ENCODE results near the gene UVRAG.
"Not testable (repeated sequence)": the region's sequence is repeated elsewhere in the genome, so short reads cannot be mapped to it uniquely, and the experiment has no call there.

The UVRAG gene

GRCh38 chr11:76076749-76077148, 261.7 kb downstream of the UVRAG start:
- in situ Hi-C loops (cut with MboI; ENCODE audit: low sequenced_read_pairs, unreplicated experiment): no loop called here
- no peak for TF ChIP-seq CTCF (IDR thresholded peaks at IDR 0.05; ENCODE audit: borderline replicate concordance, control extremely low read depth, extremely low read depth, insufficient read depth, missing control alignments)
- no peak for DNase-seq (ENCODE audit: low spot score)

GRCh38 chr11:76077575-76078150, 262.7 kb downstream of the UVRAG start:
- no peak for DNase-seq (ENCODE audit: low spot score)
- no peak for TF ChIP-seq CTCF (IDR thresholded peaks at IDR 0.05; ENCODE audit: borderline replicate concordance, control extremely low read depth, extremely low read depth, insufficient read depth, missing control alignments)
- in situ Hi-C loops (cut with MboI; ENCODE audit: low sequenced_read_pairs, unreplicated experiment): no loop called here

GRCh38 chr11:76081084-76081483, 266.1 kb downstream of the UVRAG start:
- DNase-seq (ENCODE audit: low spot score); in situ Hi-C loops (cut with MboI; ENCODE audit: low sequenced_read_pairs, unreplicated experiment): not testable (repeated sequence)

- no peak for DNase-seq (ENCODE audit: low spot score)
- in situ Hi-C loops (cut with MboI; ENCODE audit: low sequenced_read_pairs, unreplicated experiment): no loop called here
- no peak for TF ChIP-seq CTCF (IDR thresholded peaks at IDR 0.05; ENCODE audit: borderline replicate concordance, control extremely low read depth, extremely low read depth, insufficient read depth, missing control alignments)
Measured at GRCh38 chr11:76083563-76084451, 268.8 kb downstream of the UVRAG start.

- DNase-seq (ENCODE audit: low spot score): no peak
- no peak for TF ChIP-seq CTCF (IDR thresholded peaks at IDR 0.05; ENCODE audit: borderline replicate concordance, control extremely low read depth, extremely low read depth, insufficient read depth, missing control alignments)
- in situ Hi-C loops (cut with MboI; ENCODE audit: low sequenced_read_pairs, unreplicated experiment): no loop called here
Measured at GRCh38 chr11:76085270-76085669, 270.3 kb downstream of the UVRAG start.

- TF ChIP-seq CTCF (IDR thresholded peaks at IDR 0.05; ENCODE audit: borderline replicate concordance, control extremely low read depth, extremely low read depth, insufficient read depth, missing control alignments): no peak
- in situ Hi-C loops (cut with MboI; ENCODE audit: low sequenced_read_pairs, unreplicated experiment): no loop called here
- no peak for DNase-seq (ENCODE audit: low spot score)
Measured at GRCh38 chr11:76086743-76087635, 272.0 kb downstream of the UVRAG start.
